ENCODE results near the gene ROBO2. TPM values are rescaled to one million over a fixed set of nuclear protein-coding genes. Genes with fewer than 3 reads are reported as not detected.

Gene ROBO2
- total RNA-seq, 1 experiment from 2014 or later = not detected

- H3K4me3 ChIP-seq (replicated peaks in 1 of 2; ENCODE audit: low read depth in 1 of 2, low read length in 2 of 2) = no peak overlapping the region
- intact Hi-C loops (cut with micrococcal nuclease) = no loop called here
- no peak overlapping the region for H2AFZ ChIP-seq (ENCODE audit: low read depth, low read length, poor library complexity, severe bottlenecking)
- no peaks in the 10 kb centered on the region for H3K4me1 ChIP-seq (ENCODE audit: control insufficient read depth in 1 of 2, insufficient read depth in 2 of 2, low read length in 2 of 2)
- no peaks in the 10 kb centered on the region for H3K9me2 ChIP-seq (ENCODE audit: insufficient read depth)
- H3K9ac ChIP-seq (ENCODE audit: low read length) = no peak overlapping the region
- H4K20me1 ChIP-seq (ENCODE audit: insufficient read depth) = no peaks in the 10 kb centered on the region
- CTCF ChIA-PET = no interaction called here
- no peak overlapping the region for H3K4me2 ChIP-seq (ENCODE audit: low read length)
- no peak overlapping the region for H3K27ac ChIP-seq (ENCODE audit: low read depth, low read length)
- H3K36me3 ChIP-seq (ENCODE audit: control insufficient read depth in 1 of 2, insufficient read depth in 2 of 2, low read length in 2 of 2) = no peaks in the 10 kb centered on the region
- no TSS peak for BruUV-seq (replicated peaks)
- POLR2A ChIA-PET = no interaction called here
- DNase-seq (ENCODE audit: low read depth, low spot score) (no peak), ATAC-seq (no peak)
- peaks cover 4 to 20% of the 10 kb centered on the region in 2 experiments; a peak in 2 of 4 replicates for H3K9me3 ChIP-seq (ENCODE audit: control insufficient read depth in 1 of 2, insufficient read depth in 1 of 2, low read depth in 1 of 2, low read length in 2 of 2)
- H3K79me2 ChIP-seq (ENCODE audit: insufficient read depth, low read length) = no peaks in the 10 kb centered on the region
- no peaks in the 10 kb centered on the region for H3K27me3 ChIP-seq (ENCODE audit: insufficient read depth, low read length)
- TF ChIP-seq EZH2 (IDR thresholded peaks at IDR 0.05) = no peak
- no peak for TF ChIP-seq SIN3A (IDR thresholded peaks at IDR 0.05; ENCODE audit: low read depth)
- no peak for TF ChIP-seq SP1 (IDR thresholded peaks at IDR 0.05; ENCODE audit: low read depth)
- RAD21 ChIA-PET (ENCODE audit: low non-redundant PET in 1 of 2, low total read pairs in 2 of 2, uncharacterized antibody in 2 of 2, unreplicated experiment in 2 of 2) = no interaction called here
Measured at GRCh38 chr3:77204788-77205187, 164.9 kb downstream of the ROBO2 start.

GRCh38 chr3:77207753-77208152, 167.9 kb downstream of the ROBO2 start:
- no peaks in the 10 kb centered on the region for H3K27me3 ChIP-seq (ENCODE audit: insufficient read depth, low read length)
- ATAC-seq = no peak
- intact Hi-C loops (cut with micrococcal nuclease) = no loop called here
- TF ChIP-seq ZNF274 (IDR thresholded peaks at IDR 0.05; ENCODE audit: low read depth, low read length) (no peak), SRF (IDR thresholded peaks at IDR 0.05; ENCODE audit: low read depth) (no peak), CBX3 (IDR thresholded peaks at IDR 0.05; ENCODE audit: low read depth) (no peak), CEBPB (IDR thresholded peaks at IDR 0.05; ENCODE audit: low read depth) (no peak), REST (IDR thresholded peaks at IDR 0.05; ENCODE audit: low read depth) (no peak), EZH2 (IDR thresholded peaks at IDR 0.05) (no peak), ZBTB33 (IDR thresholded peaks at IDR 0.05; ENCODE audit: extremely low read depth, insufficient replicate concordance, low read length) (no peak), YY1 (IDR thresholded peaks at IDR 0.05; ENCODE audit: extremely low read depth, insufficient replicate concordance, low read depth, low read length) (no peak), FOSL1 (IDR thresholded peaks at IDR 0.05; ENCODE audit: low read depth) (no peak), TCF7L2 (IDR thresholded peaks at IDR 0.05; ENCODE audit: borderline replicate concordance, extremely low read depth, insufficient read depth, insufficient read length) (no peak), JUND (IDR thresholded peaks at IDR 0.05) (no peak), MAX (IDR thresholded peaks at IDR 0.05) (no peak), RAD21 (IDR thresholded peaks at IDR 0.05; ENCODE audit: low read depth) (no peak), POLR2A (IDR thresholded peaks at IDR 0.05; ENCODE audit: borderline replicate concordance, extremely low read depth, insufficient read depth, insufficient read length) (no peak)

More at GRCh38 chr3:77207753-77208152, 167.9 kb downstream of the ROBO2 start:
- Histone ChIP-seq H3K9ac (ENCODE audit: low read length) (no peak overlapping the region), H3K9me3 (ENCODE audit: control insufficient read depth in 1 of 2, insufficient read depth in 1 of 2, low read depth in 1 of 2, low read length in 2 of 2) (peaks cover 4 to 17% of the 10 kb centered on the region in 2 experiments; a peak in 2 of 4 replicates), H3K4me3 (replicated peaks in 1 of 2; ENCODE audit: low read depth in 1 of 2, low read length in 2 of 2) (no peak overlapping the region), H3K27ac (ENCODE audit: low read depth, low read length) (no peak overlapping the region), H3K4me2 (ENCODE audit: low read length) (no peak overlapping the region), H3K9me2 (ENCODE audit: insufficient read depth) (no peaks in the 10 kb centered on the region), H2AFZ (ENCODE audit: low read depth, low read length, poor library complexity, severe bottlenecking) (no peak overlapping the region), H3K4me1 (ENCODE audit: control insufficient read depth in 1 of 2, insufficient read depth in 2 of 2, low read length in 2 of 2) (no peaks in the 10 kb centered on the region), H4K20me1 (ENCODE audit: insufficient read depth) (no peaks in the 10 kb centered on the region), H3K79me2 (ENCODE audit: insufficient read depth, low read length) (no peaks in the 10 kb centered on the region), H3K36me3 (ENCODE audit: control insufficient read depth in 1 of 2, insufficient read depth in 2 of 2, low read length in 2 of 2) (no peaks in the 10 kb centered on the region)
- BruUV-seq (replicated peaks) = no TSS peak
- DNase-seq (ENCODE audit: low read depth, low spot score) = no peak
- RAD21 ChIA-PET (ENCODE audit: low non-redundant PET in 1 of 2, low total read pairs in 2 of 2, uncharacterized antibody in 2 of 2, unreplicated experiment in 2 of 2) = no interaction called here
- POLR2A ChIA-PET = no interaction called here
- CTCF ChIA-PET = no interaction called here

Measured in HCT116 (cell line).